ENCODE results near the gene PDC. TPM values are rescaled to one million over a fixed set of nuclear protein-coding genes. Genes with fewer than 3 reads are reported as not detected.
A peak's percentile ranks its signal among the peaks of the same experiment; 100 is the strongest.

The PDC gene
- polyA plus RNA-seq, 1 of the 3 experiments (the other 2 are of a cell fraction), result not detected

GRCh38 chr1:186476264-186477040 is 15.5 kb upstream of the PDC start:
- H3K4me3 ChIP-seq (ENCODE audit: low read depth in 2 of 2, low read length in 1 of 2), result no peak overlapping the region
- H3K9me2 ChIP-seq, result no peaks in the 10 kb centered on the region
- TF ChIP-seq EP300 (IDR thresholded peaks at IDR 0.05; ENCODE audit: borderline replicate concordance in 1 of 2, low read depth in 1 of 2, low read length in 1 of 2), result no peak
- TF ChIP-seq RFX5 (IDR thresholded peaks at IDR 0.05; ENCODE audit: low read length), result no peak
- no peak for TF ChIP-seq FOXM1 (IDR thresholded peaks at IDR 0.05; ENCODE audit: low read depth)
- TF ChIP-seq ELF1 (IDR thresholded peaks at IDR 0.05), result no peak
- no peak for TF ChIP-seq FOSL2 (IDR thresholded peaks at IDR 0.05; ENCODE audit: borderline replicate concordance, low read depth)
- TF ChIP-seq POLR2AphosphoS5 (IDR thresholded peaks at IDR 0.05; ENCODE audit: low read depth, low read length), result no peak
- no peak for TF ChIP-seq RXRA (IDR thresholded peaks at IDR 0.05; ENCODE audit: borderline replicate concordance, low read depth)
- no peak for TF ChIP-seq MAX (IDR thresholded peaks at IDR 0.05; ENCODE audit: low read depth)
- no peak for TF ChIP-seq PBX3 (IDR thresholded peaks at IDR 0.05)
- no peak for TF ChIP-seq NRF1 (IDR thresholded peaks at IDR 0.05; ENCODE audit: low read depth, low read length)
- no peak for TF ChIP-seq CTCF (IDR thresholded peaks at IDR 0.05)
- no peak for TF ChIP-seq TCF12 (IDR thresholded peaks at IDR 0.05)
- H3K4me2 ChIP-seq, result no peak overlapping the region
- WGBS (ENCODE audit: low lambda C conversion rate), result 62% methylated on average over 5 of the region's 5 CpGs
- no peaks in the 10 kb centered on the region for H3K36me3 ChIP-seq (replicated peaks in 1 of 2; ENCODE audit: control insufficient read depth in 1 of 2, insufficient read depth in 2 of 2, low read length in 1 of 2)
- CTCF ChIA-PET, result interaction anchor here (1.6 kb wide), 1 partner anchor 11 kb away, joined by 4 read pairs; no protein-coding TSS in a partner anchor
- POLR2A ChIA-PET, result no interaction called here
- no peak overlapping the region; a peak in 2 of 4 replicates for H3K27ac ChIP-seq (ENCODE audit: low read depth in 2 of 2, low read length in 1 of 2)
- peak overlapping the region; percentile 47; the same call in 1 of the 2 replicates for H2AFZ ChIP-seq (ENCODE audit: low read depth)
- peaks cover 18% of the 10 kb centered on the region for H3F3A ChIP-seq (replicated peaks; ENCODE audit: insufficient read depth)
- H3K79me2 ChIP-seq (ENCODE audit: insufficient read depth), result no peaks in the 10 kb centered on the region
- no peak for DNase-seq
- H3K9me3 ChIP-seq, result no peaks in the 10 kb centered on the region
- H3K27me3 ChIP-seq (ENCODE audit: insufficient read depth), result no peaks in the 10 kb centered on the region
- peaks cover 0 to 8% of the 10 kb centered on the region in 2 experiments; a peak in 3 of 4 replicates for H3K4me1 ChIP-seq (ENCODE audit: control insufficient read depth in 1 of 2, insufficient read depth in 2 of 2, low read depth in 1 of 2, low read length in 1 of 2)
- H3K9ac ChIP-seq, result no peak overlapping the region
- H4K20me1 ChIP-seq (ENCODE audit: insufficient read depth), result no peaks in the 10 kb centered on the region

GRCh38 chr1:186474208-186474607 is 13.3 kb upstream of the PDC start:
- H2AFZ ChIP-seq (ENCODE audit: low read depth), result no peak overlapping the region
- no peak for TF ChIP-seq FOXJ3 (CRISPR knock-in tag; IDR thresholded peaks at IDR 0.05)
- TF ChIP-seq EP300 (IDR thresholded peaks at IDR 0.05; ENCODE audit: borderline replicate concordance in 1 of 2, low read depth in 1 of 2, low read length in 1 of 2), result peak in 1 of 2 experiments; percentile 18; a peak in 1 of 4 replicates
- TF ChIP-seq USF1 (IDR thresholded peaks at IDR 0.05; ENCODE audit: borderline replicate concordance, low read depth), result no peak
- TF ChIP-seq TCF12 (IDR thresholded peaks at IDR 0.05), result peak; percentile 81
- TF ChIP-seq FOXM1 (IDR thresholded peaks at IDR 0.05; ENCODE audit: low read depth), result no peak
- peak; percentile 57 for TF ChIP-seq PBX3 (IDR thresholded peaks at IDR 0.05)
- TF ChIP-seq CHD2 (IDR thresholded peaks at IDR 0.05; ENCODE audit: low read length, partially characterized antibody), result no peak
- TF ChIP-seq JUND (IDR thresholded peaks at IDR 0.05), result peak; percentile 42
- no peak for TF ChIP-seq GABPA (IDR thresholded peaks at IDR 0.05; ENCODE audit: low read depth)
- TF ChIP-seq IRF3 (IDR thresholded peaks at IDR 0.05; ENCODE audit: low read depth, low read length), result no peak
- no peak; the same call in 1 of the 2 replicates for TF ChIP-seq YY1 (IDR thresholded peaks at IDR 0.05; ENCODE audit: low read depth)
- no peak for TF ChIP-seq TAF1 (IDR thresholded peaks at IDR 0.05; ENCODE audit: borderline replicate concordance, low read depth, low read length)
- TF ChIP-seq MXI1 (IDR thresholded peaks at IDR 0.05; ENCODE audit: low read depth, low read length), result no peak
- TF ChIP-seq MEF2A (IDR thresholded peaks at IDR 0.05; ENCODE audit: borderline replicate concordance, low read depth), result no peak
- no peak for TF ChIP-seq RFX5 (IDR thresholded peaks at IDR 0.05; ENCODE audit: low read length)

More at GRCh38 chr1:186474208-186474607, 13.3 kb upstream of the PDC start:
- peaks cover 0 to 8% of the 10 kb centered on the region in 2 experiments; a peak in 3 of 4 replicates for H3K4me1 ChIP-seq (ENCODE audit: control insufficient read depth in 1 of 2, insufficient read depth in 2 of 2, low read depth in 1 of 2, low read length in 1 of 2)
- peak overlapping the region in 1 of 2 experiments; percentile 14; a peak in 2 of 4 replicates for H3K27ac ChIP-seq (ENCODE audit: low read depth in 2 of 2, low read length in 1 of 2)
- H3K27me3 ChIP-seq (ENCODE audit: insufficient read depth), result no peaks in the 10 kb centered on the region
- H3K9ac ChIP-seq, result no peak overlapping the region
- H4K20me1 ChIP-seq (ENCODE audit: insufficient read depth), result no peaks in the 10 kb centered on the region
- POLR2A ChIA-PET, result no interaction called here
- H3K4me2 ChIP-seq, result no peak overlapping the region
- peaks cover 18% of the 10 kb centered on the region for H3F3A ChIP-seq (replicated peaks; ENCODE audit: insufficient read depth)
- no peaks in the 10 kb centered on the region for H3K79me2 ChIP-seq (ENCODE audit: insufficient read depth)
- 27% methylated on average over 2 of the region's 2 CpGs for WGBS (ENCODE audit: low lambda C conversion rate)
- no peaks in the 10 kb centered on the region for H3K9me3 ChIP-seq
- DNase-seq, result no peak
- H3K9me2 ChIP-seq, result no peaks in the 10 kb centered on the region
- H3K36me3 ChIP-seq (replicated peaks in 1 of 2; ENCODE audit: control insufficient read depth in 1 of 2, insufficient read depth in 2 of 2, low read length in 1 of 2), result no peaks in the 10 kb centered on the region
- CTCF ChIA-PET, result no interaction called here
- H3K4me3 ChIP-seq (ENCODE audit: low read depth in 2 of 2, low read length in 1 of 2), result no peak overlapping the region

Data from SK-N-SH (cell line).